ENCODE measurements around the gene MELTF. TPM values are rescaled to one million over a fixed set of nuclear protein-coding genes. Genes with fewer than 3 reads are reported as not detected.

MELTF gene
- polyA plus RNA-seq, 2 of the 4 experiments (the other 2 are of a cell fraction): 10.5 to 23.4 TPM

GRCh38 chr3:197019021-197019420 is 10.6 kb downstream of the MELTF start (continued):
- TF ChIP-seq HOXB5 (CRISPR knock-in tag; IDR thresholded peaks at IDR 0.05) (no peak), RAD21 (conservative IDR thresholded peaks at IDR 0.05 in 1 of 2, IDR thresholded peaks at IDR 0.05 in 1 of 2) (no peak), HMGXB4 (CRISPR knock-in tag; IDR thresholded peaks at IDR 0.05; ENCODE audit: borderline replicate concordance) (no peak), ESRRA (IDR thresholded peaks at IDR 0.05; ENCODE audit: borderline replicate concordance, low read length) (no peak), E2F6 (IDR thresholded peaks at IDR 0.05; ENCODE audit: borderline replicate concordance, low read depth) (no peak), POLR2AphosphoS2 (conservative IDR thresholded peaks at IDR 0.05; ENCODE audit: low read length) (no peak), KDM5A (IDR thresholded peaks at IDR 0.05) (no peak), CEBPB (IDR thresholded peaks at IDR 0.05) (no peak), RFX5 (IDR thresholded peaks at IDR 0.05) (no peak)

- no peak for FAIRE-seq
- 96% methylated on average over 4 of the region's 18 CpGs for WGBS (ENCODE audit: missing lambda C conversion rate)
- Histone ChIP-seq H3K4me1 (no peaks in the 10 kb centered on the region), H3K27ac (no peak overlapping the region), H3K9me3 (no peaks in the 10 kb centered on the region), H3K4me2 (no peak overlapping the region), H3K4me3 (no peak overlapping the region)
- TF ChIP-seq HMGXB4 (CRISPR knock-in tag; IDR thresholded peaks at IDR 0.05; ENCODE audit: borderline replicate concordance) (no peak), ZC3H11A (IDR thresholded peaks at IDR 0.05) (no peak), NPAS2 (CRISPR knock-in tag; IDR thresholded peaks at IDR 0.05; ENCODE audit: borderline replicate concordance) (no peak), EHF (CRISPR knock-in tag; IDR thresholded peaks at IDR 0.05) (no peak), CBX8 (IDR thresholded peaks at IDR 0.05) (no peak), CTCF (IDR thresholded peaks at IDR 0.05) (no peak), MAZ (IDR thresholded peaks at IDR 0.05; ENCODE audit: borderline replicate concordance, low read depth, low read length) (no peak), RAD21 (conservative IDR thresholded peaks at IDR 0.05 in 1 of 2, IDR thresholded peaks at IDR 0.05 in 1 of 2) (no peak), HEYL (CRISPR knock-in tag; IDR thresholded peaks at IDR 0.05) (no peak), FOSL2 (IDR thresholded peaks at IDR 0.05) (no peak), FOSL2 (CRISPR knock-in tag; IDR thresholded peaks at IDR 0.05) (no peak), PBX3 (IDR thresholded peaks at IDR 0.05) (no peak), PHF8 (IDR thresholded peaks at IDR 0.05; ENCODE audit: borderline replicate concordance, low read depth) (no peak), GATA3 (IDR thresholded peaks at IDR 0.05; ENCODE audit: borderline replicate concordance) (no peak), MAX (IDR thresholded peaks at IDR 0.05) (no peak)
- ATAC-seq: no peak
- DNase-seq (ENCODE audit: low read depth in 1 of 2, low spot score in 1 of 2): no peak
- CTCF ChIA-PET: interaction anchor here (0.6 to 4.0 kb wide), 5 partner anchors 12 to 153 kb away, joined by 3 to 34 read pairs (median 3); partner anchors contain the start of gene MELTF
- POLR2A ChIA-PET: no interaction called here
Measured at GRCh38 chr3:197017003-197017402, 12.6 kb downstream of the MELTF start.

All from A549 (cell line).